WERI-Rb-1 (cell line): ENCODE data around the gene VAMP4.

Source experiments
- DNase-seq: peaks from one replicate; pipeline ENCODE4 v3.0.0-alpha.2; 2020
- H3K27ac ChIP-seq: fragments of 250-450 bp; sonication (Bioruptor Pico); 2 replicates; pipeline ENCODE4 v1.5.1; 2020; ENCODE audit warnings: mild to moderate bottlenecking, moderate library complexity
- H3K27me3 ChIP-seq: fragments of 250-450 bp; sonication (Bioruptor Pico); 2 replicates; pipeline ENCODE4 v1.5.1; 2021; ENCODE audit warnings: mild to moderate bottlenecking, low read depth, moderate library complexity; ENCODE audit not compliant: insufficient read depth, severe bottlenecking
- H3K36me3 ChIP-seq: fragments of 250-450 bp; sonication (Bioruptor Pico); 2 replicates; pipeline ENCODE4 v1.5.1; 2020; ENCODE audit warnings: mild to moderate bottlenecking, moderate library complexity
- H3K4me3 ChIP-seq: 2 replicates; pipeline ENCODE4 v1.5.1; 2011; ENCODE audit warnings: low read depth, mild to moderate bottlenecking, control low read depth, low read length
- H3K9me3 ChIP-seq: fragments of 250-450 bp; sonication (Bioruptor Pico); 2 replicates; pipeline ENCODE4 v1.5.1; 2021; ENCODE audit warnings: mild to moderate bottlenecking, moderate library complexity; ENCODE audit not compliant: severe bottlenecking
- TF ChIP-seq, protein P1 (sequence below): IDR thresholded peaks from 2 replicates; pipeline ENCODE4 v1.5.1; 2011; ENCODE audit warnings: low read depth, mild to moderate bottlenecking, control low read depth, inconsistent platforms, low read length

Gene VAMP4

DNA sequence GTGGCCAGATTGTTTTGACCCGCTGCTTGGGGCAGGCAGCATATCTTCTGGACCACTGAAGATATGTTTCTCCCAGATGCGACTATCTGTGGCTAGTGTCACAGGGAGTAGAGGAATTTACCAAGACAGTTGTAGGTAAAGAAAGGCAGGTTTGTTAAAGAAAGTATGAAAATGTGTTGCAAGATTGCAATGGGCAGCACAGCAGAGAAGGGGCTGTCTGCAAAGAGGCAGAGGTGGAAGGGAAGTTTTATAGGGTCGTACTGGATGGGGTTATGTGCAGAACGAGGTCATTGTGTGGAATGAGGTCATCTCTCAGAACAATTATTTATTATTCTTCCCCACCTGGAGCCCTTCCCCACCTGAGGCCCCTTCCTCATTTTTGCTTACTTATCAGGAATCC is 15.0 kb upstream of the VAMP4 start:
- no peak for DNase-seq
- Histone ChIP-seq H3K9me3 (peaks cover 9% of the 10 kb centered on the region), H3K27me3 (no peaks in the 10 kb centered on the region), H3K36me3 (no peaks in the 10 kb centered on the region), H3K27ac (no peak overlapping the region), H3K4me3 (no peak overlapping the region)
- TF ChIP-seq, protein P1, sequence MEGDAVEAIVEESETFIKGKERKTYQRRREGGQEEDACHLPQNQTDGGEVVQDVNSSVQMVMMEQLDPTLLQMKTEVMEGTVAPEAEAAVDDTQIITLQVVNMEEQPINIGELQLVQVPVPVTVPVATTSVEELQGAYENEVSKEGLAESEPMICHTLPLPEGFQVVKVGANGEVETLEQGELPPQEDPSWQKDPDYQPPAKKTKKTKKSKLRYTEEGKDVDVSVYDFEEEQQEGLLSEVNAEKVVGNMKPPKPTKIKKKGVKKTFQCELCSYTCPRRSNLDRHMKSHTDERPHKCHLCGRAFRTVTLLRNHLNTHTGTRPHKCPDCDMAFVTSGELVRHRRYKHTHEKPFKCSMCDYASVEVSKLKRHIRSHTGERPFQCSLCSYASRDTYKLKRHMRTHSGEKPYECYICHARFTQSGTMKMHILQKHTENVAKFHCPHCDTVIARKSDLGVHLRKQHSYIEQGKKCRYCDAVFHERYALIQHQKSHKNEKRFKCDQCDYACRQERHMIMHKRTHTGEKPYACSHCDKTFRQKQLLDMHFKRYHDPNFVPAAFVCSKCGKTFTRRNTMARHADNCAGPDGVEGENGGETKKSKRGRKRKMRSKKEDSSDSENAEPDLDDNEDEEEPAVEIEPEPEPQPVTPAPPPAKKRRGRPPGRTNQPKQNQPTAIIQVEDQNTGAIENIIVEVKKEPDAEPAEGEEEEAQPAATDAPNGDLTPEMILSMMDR: no peak

DNA sequence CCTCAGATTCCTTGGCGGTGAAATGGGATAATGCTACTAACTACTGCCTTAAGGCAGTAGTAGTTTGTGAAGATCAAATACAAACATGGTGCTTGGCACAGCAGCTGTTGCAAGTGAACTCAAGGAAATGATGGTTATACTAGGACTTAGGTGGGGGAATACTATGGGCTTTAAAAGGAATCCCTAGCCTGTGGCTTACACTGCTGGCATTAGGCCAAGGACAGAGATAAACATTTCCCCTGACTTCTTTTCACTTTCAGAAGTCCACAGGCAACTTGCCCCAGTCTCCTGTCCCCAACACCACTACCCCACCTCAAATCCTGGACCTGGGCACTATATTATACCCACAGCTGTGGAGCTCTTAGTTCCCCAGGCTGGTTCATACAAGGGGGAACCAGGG is 13.1 kb upstream of the VAMP4 start:
- Histone ChIP-seq H3K4me3 (no peak overlapping the region), H3K27me3 (no peaks in the 10 kb centered on the region), H3K9me3 (peaks cover 9% of the 10 kb centered on the region), H3K27ac (peak overlapping the region; percentile 54), H3K36me3 (no peaks in the 10 kb centered on the region)
- no peak for DNase-seq
- TF ChIP-seq, protein P1: no peak

DNA sequence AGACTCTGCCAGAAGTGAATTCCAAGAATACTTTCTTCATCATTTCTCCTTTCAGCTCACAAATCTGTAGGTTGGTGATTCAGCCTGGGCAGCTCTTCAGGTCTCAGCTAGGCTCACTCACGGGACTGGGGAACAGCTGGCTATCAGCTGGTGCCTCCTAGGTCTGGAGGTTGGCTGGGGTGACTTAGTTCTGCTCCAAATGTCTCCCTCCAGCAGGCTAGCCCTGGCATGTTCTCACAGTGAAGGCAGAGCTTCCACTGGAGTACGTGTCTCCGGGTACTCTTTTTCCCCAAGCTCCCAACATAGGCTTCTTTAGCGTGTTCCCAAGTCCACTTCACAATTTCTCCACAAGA is 12.5 kb upstream of the VAMP4 start:
- DNase-seq: peak; percentile 49
- peaks cover 9% of the 10 kb centered on the region for H3K9me3 ChIP-seq
- no peaks in the 10 kb centered on the region for H3K27me3 ChIP-seq
- H3K4me3 ChIP-seq: no peak overlapping the region
- TF ChIP-seq, protein P1: no peak
- peak overlapping the region; percentile 54 for H3K27ac ChIP-seq
- no peaks in the 10 kb centered on the region for H3K36me3 ChIP-seq

DNA sequence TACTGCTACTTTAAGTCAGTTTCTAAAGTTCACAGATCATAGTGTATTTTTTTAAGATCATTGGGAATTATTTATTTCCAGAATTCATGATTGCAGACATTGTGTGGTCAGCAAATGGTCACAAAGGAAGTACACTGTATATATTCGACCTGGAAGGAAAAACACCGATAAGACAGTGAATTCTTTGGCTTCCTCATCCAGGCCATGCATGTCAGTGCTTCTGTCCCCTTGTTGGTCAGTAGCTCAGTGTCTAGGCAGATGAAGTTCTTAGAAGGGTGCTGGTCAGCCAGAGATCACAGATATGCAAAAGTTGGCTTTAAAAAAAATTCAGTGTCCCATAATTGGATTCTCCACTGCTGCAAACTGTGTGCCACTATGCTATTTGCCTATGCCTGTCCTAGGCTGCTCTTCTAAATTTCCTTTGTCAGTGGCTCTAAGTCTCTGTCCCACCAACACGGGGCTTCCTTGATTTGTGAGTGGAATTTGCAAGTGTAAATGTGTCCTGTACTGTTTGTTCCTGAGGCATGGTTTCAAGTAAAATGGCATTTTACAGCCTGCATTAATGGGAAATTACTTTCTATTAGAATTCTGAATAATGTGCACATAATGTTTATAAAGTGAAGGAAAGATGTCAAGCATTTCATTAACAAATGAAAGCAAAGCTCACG is 12.0 kb upstream of the VAMP4 start:
- TF ChIP-seq, protein P1: no peak
- H3K9me3 ChIP-seq: peaks cover 9% of the 10 kb centered on the region
- no peak for DNase-seq
- H3K27me3 ChIP-seq: no peaks in the 10 kb centered on the region
- H3K27ac ChIP-seq: no peak overlapping the region
- H3K4me3 ChIP-seq: no peak overlapping the region
- no peaks in the 10 kb centered on the region for H3K36me3 ChIP-seq

DNA sequence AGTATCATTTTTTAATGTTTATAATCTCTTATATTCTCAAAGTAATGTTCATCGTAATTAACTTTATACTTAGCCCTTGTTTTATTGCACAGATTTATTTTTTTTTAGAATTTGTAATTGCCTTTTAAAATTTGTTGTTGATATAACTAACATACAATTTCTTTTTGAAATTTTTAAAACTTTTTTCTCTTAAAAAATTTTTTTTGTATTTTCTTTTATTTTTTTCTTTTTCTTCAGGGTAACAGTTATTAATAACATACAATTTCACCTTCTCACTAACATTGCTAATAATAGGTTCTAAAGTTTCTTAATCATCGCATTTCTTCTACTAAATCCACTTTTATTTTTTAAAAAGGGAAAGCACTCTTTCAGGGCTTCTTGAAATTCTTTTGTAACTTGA is 11.3 kb upstream of the VAMP4 start:
- no peaks in the 10 kb centered on the region for H3K36me3 ChIP-seq
- TF ChIP-seq, protein P1: no peak
- no peak overlapping the region for H3K4me3 ChIP-seq
- H3K27ac ChIP-seq: no peak overlapping the region
- peaks cover 9% of the 10 kb centered on the region for H3K9me3 ChIP-seq
- DNase-seq: no peak
- no peaks in the 10 kb centered on the region for H3K27me3 ChIP-seq

DNA sequence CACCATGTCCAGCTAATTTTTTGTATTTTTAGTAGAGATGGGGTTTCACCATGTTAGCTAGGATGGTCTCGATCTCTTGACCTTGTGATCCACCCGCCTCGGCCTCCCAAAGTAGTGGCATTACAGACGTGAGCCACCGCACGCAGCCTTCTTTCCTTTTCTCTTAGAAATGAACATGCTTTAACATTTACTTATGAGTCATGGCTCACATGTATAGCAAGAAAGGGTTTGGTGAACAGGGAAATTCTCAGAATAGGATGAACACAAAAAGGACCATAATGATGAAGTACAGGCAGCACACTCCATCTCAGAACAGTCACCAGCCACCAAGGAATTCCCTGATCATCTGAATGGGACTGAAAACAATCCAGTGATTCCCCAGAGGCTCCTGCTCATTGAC is 9.4 kb upstream of the VAMP4 start:
- H3K36me3 ChIP-seq: no peaks in the 10 kb centered on the region
- no peaks in the 10 kb centered on the region for H3K27me3 ChIP-seq
- TF ChIP-seq, protein P1: no peak
- DNase-seq: no peak
- no peak overlapping the region for H3K27ac ChIP-seq
- H3K9me3 ChIP-seq: peaks cover 9% of the 10 kb centered on the region
- no peak overlapping the region for H3K4me3 ChIP-seq
